Testis (tissue), 3 donors: ENCODE results near the gene PRKCA. TPM values are rescaled to one million over a fixed set of nuclear protein-coding genes. Genes with fewer than 3 reads are reported as not detected.

Experiments
- DNase-seq: peaks from one replicate; pipeline ENCODE4 v3.0.0-alpha.2; 2019
- H3K27ac ChIP-seq, 2 donors: fragments of 200-600 bp; sonication (generic); one replicate each; pipeline ENCODE4 v1.5.1; 2019
- H3K27me3 ChIP-seq: fragments of 200-600 bp; sonication (generic); one replicate; pipeline ENCODE4 v1.5.1; 2019
- H3K36me3 ChIP-seq: fragments of 200-600 bp; sonication (generic); one replicate; pipeline ENCODE4 v1.5.1; 2017; ENCODE audit warnings: low read depth; ENCODE audit errors: missing control alignments
- H3K4me1 ChIP-seq: fragments of 200-600 bp; sonication (generic); one replicate; pipeline ENCODE4 v1.5.1; 2019
- H3K4me3 ChIP-seq, 2 donors: fragments of 200-600 bp; sonication (generic); one replicate each; pipeline ENCODE4 v1.5.1; 2017 to 2019
- H3K9me3 ChIP-seq: fragments of 200-600 bp; sonication (generic); one replicate; pipeline ENCODE4 v1.5.1; 2017
- CTCF ChIP-seq, 3 experiments: fragments of 450-650 bp in 2 of 3; fragments of 200-600 bp in 1 of 3; sonication (generic) in 1 of 3; IDR thresholded peaks; one replicate each; pipeline ENCODE4 v1.5.1; 2016 to 2019; ENCODE audit warnings: antibody characterized with exemption in 3 of 3, mild to moderate bottlenecking in 2 of 3, moderate library complexity in 1 of 3
- POLR2A ChIP-seq: fragments of 450-650 bp; IDR thresholded peaks from one replicate; pipeline ENCODE4 v1.6.1; 2017; ENCODE audit warnings: antibody characterized with exemption, mild to moderate bottlenecking, moderate library complexity
- WGBS, 2 donors: methylation state at CpG; one replicate each; pipeline ENCODE4 v1.1.5; 2018; 5-methylcytosine and 5-hydroxymethylcytosine counted together
- intact Hi-C: fragments of 100-400 bp; cut with DNase I; formaldehyde crosslinking; loops from one replicate; pipeline ENCODE4 v1.15.1; 2023; ENCODE audit warnings: low total_unique reads
- polyA plus RNA-seq: library from polyadenylated mRNA; stranded (reverse); fragments of 350-450 nt; fragmentation: Illumina TruSeq; extraction: RNeasy Lipid Tissue Mini Kit (QIAGEN cat#74804); gene quantifications from one replicate; pipeline ENCODE4 v1.2.3, GENCODE V29; 2014; ENCODE audit warnings: low read depth, low replicate concordance; ENCODE audit not compliant: insufficient read depth
- total RNA-seq, 2 donors: library from RNA; depleted of rRNA; stranded (reverse); fragments of >200 nt; gene quantifications; one replicate each; pipeline ENCODE4 v1.2.3, GENCODE V29; 2016

Gene PRKCA
- total and polyA plus RNA-seq, 3 donors from 2014 or later, result 6.8 to 22.9 (median 15.4) TPM

GRCh38 chr17:66578781-66579489, 276.5 kb downstream of the PRKCA start:
- no peak for DNase-seq
- 77 to 84% methylated on average over 21 to 22 of the region's 22 CpGs for WGBS, 2 donors
- intact Hi-C loops, result no loop called here
- TF ChIP-seq POLR2A (no peak), CTCF (IDR thresholded peaks at IDR 0.05) (no peak)
- peaks cover 17% of the 10 kb centered on the region for H3K4me1 ChIP-seq
- no peak overlapping the region for H3K4me3 ChIP-seq
- H3K36me3 ChIP-seq, result no peaks in the 10 kb centered on the region
- H3K27me3 ChIP-seq, result no peaks in the 10 kb centered on the region
- H3K9me3 ChIP-seq, result no peaks in the 10 kb centered on the region
- H3K27ac ChIP-seq, result peak overlapping the region in 1 of 2 donors; percentile 54

- Histone ChIP-seq H3K27me3 (no peaks in the 10 kb centered on the region), H3K4me1 (peaks cover 17% of the 10 kb centered on the region), H3K27ac (peak overlapping the region in 1 of 2 donors; percentile 54), H3K36me3 (no peaks in the 10 kb centered on the region), H3K4me3 (no peak overlapping the region), H3K9me3 (no peaks in the 10 kb centered on the region)
- 75 to 78% methylated on average over 4 of the region's 4 CpGs for WGBS, 2 donors
- no peak for DNase-seq
- TF ChIP-seq CTCF (IDR thresholded peaks at IDR 0.05), result no peak
- no peak for TF ChIP-seq POLR2A
- intact Hi-C loops, result no loop called here
These were observed 277.1 kb downstream of the PRKCA start for GRCh38 chr17:66579556-66579955.

GRCh38 chr17:66580184-66580955, 278.0 kb downstream of the PRKCA start:
- H3K27ac ChIP-seq, result peak overlapping the region in 1 of 2 donors; percentile 53
- WGBS, 2 donors, result 41 to 47% methylated on average over 15 of the region's 15 CpGs
- DNase-seq, result peak; percentile 81

GRCh38 chr17:66580956-66581391, 278.6 kb downstream of the PRKCA start:
- no peaks in the 10 kb centered on the region for H3K36me3 ChIP-seq
- peak overlapping the region; percentile 22 to 53 for H3K27ac ChIP-seq
- no peaks in the 10 kb centered on the region for H3K27me3 ChIP-seq
- peak; percentile 67 for DNase-seq
- TF ChIP-seq CTCF (IDR thresholded peaks at IDR 0.05), result no peak
- TF ChIP-seq POLR2A, result no peak
- H3K4me1 ChIP-seq, result peaks cover 17% of the 10 kb centered on the region
- H3K9me3 ChIP-seq, result no peaks in the 10 kb centered on the region
- WGBS, 2 donors, result 42 to 55% methylated on average over 3 of the region's 3 CpGs
- intact Hi-C loops, result no loop called here
- H3K4me3 ChIP-seq, result no peak overlapping the region

More at GRCh38 chr17:66580184-66580955, 278.0 kb downstream of the PRKCA start:
- intact Hi-C loops, result no loop called here
- Histone ChIP-seq H3K4me1 (peaks cover 17% of the 10 kb centered on the region), H3K4me3 (no peak overlapping the region), H3K36me3 (no peaks in the 10 kb centered on the region), H3K27me3 (no peaks in the 10 kb centered on the region), H3K9me3 (no peaks in the 10 kb centered on the region)
- no peak for TF ChIP-seq POLR2A
- TF ChIP-seq CTCF (IDR thresholded peaks at IDR 0.05), result no peak
